ENCODE measurements around the gene SH2D5.
"Not testable (repeated sequence)": the region's sequence is repeated elsewhere in the genome, so short reads cannot be mapped to it uniquely, and the experiment has no call there.

Gene SH2D5

GRCh38 chr1:20689645-20690056, 42.9 kb downstream of the SH2D5 start:
- DNase-seq: no peak

GRCh38 chr1:20686883-20687725, 45.4 kb downstream of the SH2D5 start:
- DNase-seq: no peak

- no peak for DNase-seq
Observed at GRCh38 chr1:20685741-20686140, 46.8 kb downstream of the SH2D5 start.

GRCh38 chr1:20685099-20685662, 47.3 kb downstream of the SH2D5 start:
- no peak for DNase-seq

GRCh38 chr1:20684651-20685050, 47.9 kb downstream of the SH2D5 start:
- no peak for DNase-seq

- no peak for DNase-seq
Observed at GRCh38 chr1:20684050-20684620, 48.4 kb downstream of the SH2D5 start.

- no peak for DNase-seq
Observed at GRCh38 chr1:20683614-20684013, 48.9 kb downstream of the SH2D5 start.

GRCh38 chr1:20682571-20683236, 49.8 kb downstream of the SH2D5 start:
- DNase-seq: no peak

- no peak for DNase-seq
Observed at GRCh38 chr1:20681999-20682398, 50.5 kb downstream of the SH2D5 start.

- DNase-seq: no peak
Observed at GRCh38 chr1:20680269-20680668, 52.2 kb downstream of the SH2D5 start.

- DNase-seq: no peak
Observed at GRCh38 chr1:20678599-20678998, 53.9 kb downstream of the SH2D5 start.

- not testable (repeated sequence) for DNase-seq
Observed at GRCh38 chr1:20673626-20674025, 58.9 kb downstream of the SH2D5 start.

- DNase-seq: no peak
Observed at GRCh38 chr1:20672265-20672632, 60.3 kb downstream of the SH2D5 start.

GRCh38 chr1:20670936-20671335, 61.6 kb downstream of the SH2D5 start:
- DNase-seq: no peak
